Measurements from ENCODE around the gene TJP2. TPM values are rescaled to one million over a fixed set of nuclear protein-coding genes. Genes with fewer than 3 reads are reported as not detected.

Gene TJP2
- total and polyA plus RNA-seq, 2 donors (not counting 3 experiments of a cell fraction or from before 2014, with no cell fraction given) = 83.0 to 168 TPM

GRCh38 chr9:69250681-69251080 is 76.6 kb downstream of the TJP2 start:
- dilution Hi-C loops (cut with MboI; ENCODE audit: extremely low pct_ligation_motif_present, low sequenced_read_pairs) = no loop called here
- no peak overlapping the region for H3K9ac ChIP-seq (replicated peaks; ENCODE audit: extremely low read depth, insufficient read depth, low read length)
- BruUV-seq (replicated peaks) = no TSS peak
- H3K9me3 ChIP-seq (replicated peaks; ENCODE audit: control insufficient read depth, insufficient read depth, low read length) = no peaks in the 10 kb centered on the region
- no peak overlapping the region for H3K27ac ChIP-seq (ENCODE audit: insufficient read depth, low read depth, low read length)
- H3K4me1 ChIP-seq (ENCODE audit: control insufficient read depth, extremely low read depth, insufficient read depth, low read length) = peaks cover 21% of the 10 kb centered on the region
- ChIA-PET CTCF (no interaction called here), POLR2A (no interaction called here)
- no peaks in the 10 kb centered on the region for H4K20me1 ChIP-seq (replicated peaks; ENCODE audit: control insufficient read depth, extremely low read depth, insufficient read depth, low read length)
- H3K27me3 ChIP-seq (ENCODE audit: control insufficient read depth in 2 of 2, insufficient read depth in 2 of 2, low read length in 2 of 2) = no peaks in the 10 kb centered on the region
- H3K79me2 ChIP-seq (ENCODE audit: control insufficient read depth, insufficient read depth, low read length) = no peaks in the 10 kb centered on the region
- intact Hi-C loops (cut with micrococcal nuclease) = no loop called here
- DNase-seq (ENCODE audit: low read depth, low spot score) = peak; percentile 61
- no peak overlapping the region for H3K4me3 ChIP-seq (replicated peaks in 1 of 3; ENCODE audit: insufficient read depth in 1 of 3, low read depth in 1 of 3, low read length in 3 of 3)
- H2AFZ ChIP-seq (ENCODE audit: low read depth, low read length) = no peak overlapping the region
- H3K9me1 ChIP-seq (replicated peaks; ENCODE audit: control insufficient read depth, extremely low read depth, insufficient read depth, low read length) = no peaks in the 10 kb centered on the region
- no peak for TF ChIP-seq FOS (IDR thresholded peaks at IDR 0.05; ENCODE audit: borderline replicate concordance, insufficient read depth, low read length)
- TF ChIP-seq EZH2 (IDR thresholded peaks at IDR 0.05; ENCODE audit: borderline replicate concordance, low read depth, low read length, severe bottlenecking) = no peak
- TF ChIP-seq POLR2AphosphoS5 (IDR thresholded peaks at IDR 0.05; ENCODE audit: insufficient read depth, low read depth, low read length) = no peak
- TF ChIP-seq CTCF (IDR thresholded peaks at IDR 0.05; ENCODE audit: extremely low read depth in 1 of 2, insufficient read depth in 1 of 2, low read depth in 1 of 2, low read length in 2 of 2) = no peak
- TF ChIP-seq POLR2A (IDR thresholded peaks at IDR 0.05; ENCODE audit: low read depth, low read length) = no peak
- no peak for TF ChIP-seq GATA2 (IDR thresholded peaks at IDR 0.05; ENCODE audit: insufficient read depth, insufficient read length, low read depth, low read length)
- no peak for FAIRE-seq
- H3K4me2 ChIP-seq (ENCODE audit: insufficient read depth, low read length) = no peak overlapping the region
- peaks cover 15 to 25% of the 10 kb centered on the region in 2 experiments for H3K36me3 ChIP-seq (ENCODE audit: control insufficient read depth in 2 of 2, extremely low read depth in 1 of 2, insufficient read depth in 2 of 2, low read length in 2 of 2)

- ChIA-PET CTCF (interaction anchor here (1.3 kb wide), 1 partner anchor 28 kb away, joined by 3 read pairs; no protein-coding TSS in a partner anchor), POLR2A (no interaction called here)
- Histone ChIP-seq H3K36me3 (ENCODE audit: control insufficient read depth in 2 of 2, extremely low read depth in 1 of 2, insufficient read depth in 2 of 2, low read length in 2 of 2) (peaks cover 8 to 24% of the 10 kb centered on the region in 2 experiments), H3K9me1 (replicated peaks; ENCODE audit: control insufficient read depth, extremely low read depth, insufficient read depth, low read length) (no peaks in the 10 kb centered on the region), H3K27ac (ENCODE audit: insufficient read depth, low read depth, low read length) (peak overlapping the region; percentile 54), H3K4me1 (ENCODE audit: control insufficient read depth, extremely low read depth, insufficient read depth, low read length) (peaks cover 21% of the 10 kb centered on the region), H2AFZ (ENCODE audit: low read depth, low read length) (no peak overlapping the region), H3K9ac (replicated peaks; ENCODE audit: extremely low read depth, insufficient read depth, low read length) (no peak overlapping the region), H3K4me2 (ENCODE audit: insufficient read depth, low read length) (peak overlapping the region; percentile 13), H3K9me3 (replicated peaks; ENCODE audit: control insufficient read depth, insufficient read depth, low read length) (no peaks in the 10 kb centered on the region), H3K27me3 (ENCODE audit: control insufficient read depth in 2 of 2, insufficient read depth in 2 of 2, low read length in 2 of 2) (no peaks in the 10 kb centered on the region), H3K4me3 (replicated peaks in 1 of 3; ENCODE audit: insufficient read depth in 1 of 3, low read depth in 1 of 3, low read length in 3 of 3) (no peak overlapping the region), H4K20me1 (replicated peaks; ENCODE audit: control insufficient read depth, extremely low read depth, insufficient read depth, low read length) (no peaks in the 10 kb centered on the region), H3K79me2 (ENCODE audit: control insufficient read depth, insufficient read depth, low read length) (no peaks in the 10 kb centered on the region)
- dilution Hi-C loops (cut with MboI; ENCODE audit: extremely low pct_ligation_motif_present, low sequenced_read_pairs) = no loop called here
- no TSS peak for BruUV-seq (replicated peaks)
- intact Hi-C loops (cut with micrococcal nuclease) = no loop called here
- FAIRE-seq (no peak), DNase-seq (ENCODE audit: low read depth, low spot score) (peak; percentile 47)
- TF ChIP-seq EZH2 (IDR thresholded peaks at IDR 0.05; ENCODE audit: borderline replicate concordance, low read depth, low read length, severe bottlenecking) = no peak
- TF ChIP-seq JUN (IDR thresholded peaks at IDR 0.05; ENCODE audit: borderline replicate concordance, insufficient read depth, insufficient read length, low read depth) = no peak
- TF ChIP-seq MYC (IDR thresholded peaks at IDR 0.05; ENCODE audit: low read depth, low read length) = no peak
- TF ChIP-seq CTCF (IDR thresholded peaks at IDR 0.05; ENCODE audit: extremely low read depth in 1 of 2, insufficient read depth in 1 of 2, low read depth in 1 of 2, low read length in 2 of 2) = no peak
- no peak for TF ChIP-seq MAX (IDR thresholded peaks at IDR 0.05; ENCODE audit: insufficient read depth, insufficient read length)
- no peak for TF ChIP-seq FOS (IDR thresholded peaks at IDR 0.05; ENCODE audit: borderline replicate concordance, insufficient read depth, low read length)
- no peak for TF ChIP-seq GATA2 (IDR thresholded peaks at IDR 0.05; ENCODE audit: insufficient read depth, insufficient read length, low read depth, low read length)
- TF ChIP-seq POLR2AphosphoS5 (IDR thresholded peaks at IDR 0.05; ENCODE audit: insufficient read depth, low read depth, low read length) = no peak
- TF ChIP-seq POLR2A (IDR thresholded peaks at IDR 0.05; ENCODE audit: low read depth, low read length) = no peak
Observed at GRCh38 chr9:69252436-69252835, 78.4 kb downstream of the TJP2 start.

Measured in endothelial cell of umbilical vein (primary cell).